ENCODE results near the gene TMEM238.
A peak's percentile ranks its signal among the peaks of the same experiment; 100 is the strongest.

Gene TMEM238

DNA sequence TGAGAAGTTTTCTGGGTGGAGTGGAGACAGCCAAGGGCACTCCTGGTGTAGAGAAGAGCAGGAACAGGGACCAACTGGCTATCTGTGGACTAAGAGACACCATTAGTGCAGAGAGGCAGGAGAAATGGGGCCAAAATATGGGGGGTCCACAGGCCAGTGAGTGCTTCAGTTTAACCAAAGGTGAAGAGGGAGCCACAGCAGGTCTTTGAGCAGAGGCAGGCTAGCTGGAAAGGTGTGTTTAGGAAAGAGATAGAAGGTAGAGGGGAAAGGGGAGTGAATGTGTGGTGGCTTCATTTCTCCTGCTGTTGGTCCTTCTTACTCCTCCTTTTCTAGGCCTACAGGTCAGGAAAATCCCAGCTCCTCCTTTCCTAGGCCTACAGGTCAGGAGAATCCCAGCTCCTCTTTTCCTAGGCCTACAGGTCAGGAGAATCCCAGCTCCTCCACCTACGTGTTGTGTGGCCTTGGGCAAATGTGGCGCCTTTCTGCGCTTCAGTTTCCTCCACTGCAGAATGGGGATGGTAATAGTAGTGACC, 1.5 kb downstream of the TMEM238 start:
- no peak for DNase-seq (ENCODE audit: low read depth, low spot score)
- no peak overlapping the region for H3K27ac ChIP-seq

DNA sequence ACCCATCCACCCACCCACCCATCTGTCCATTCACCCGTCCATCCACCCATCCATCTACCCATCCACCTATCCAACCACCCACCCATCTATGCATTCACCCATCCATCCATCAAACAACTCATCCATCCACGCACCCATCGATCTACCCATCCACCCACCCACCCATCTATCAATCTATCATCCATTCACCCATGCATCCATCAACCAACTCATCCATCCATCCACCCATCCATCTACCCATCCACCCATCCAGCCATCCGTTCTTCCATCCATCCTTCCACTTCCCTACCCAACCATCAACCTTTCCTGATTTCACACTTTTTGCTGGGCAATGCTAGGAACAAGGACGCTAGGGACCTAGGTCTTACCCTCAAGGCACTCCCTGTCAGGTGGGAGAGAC, 2.1 kb downstream of the TMEM238 start:
- DNase-seq (ENCODE audit: low read depth, low spot score), result no peak
- H3K27ac ChIP-seq, result no peak overlapping the region

DNA sequence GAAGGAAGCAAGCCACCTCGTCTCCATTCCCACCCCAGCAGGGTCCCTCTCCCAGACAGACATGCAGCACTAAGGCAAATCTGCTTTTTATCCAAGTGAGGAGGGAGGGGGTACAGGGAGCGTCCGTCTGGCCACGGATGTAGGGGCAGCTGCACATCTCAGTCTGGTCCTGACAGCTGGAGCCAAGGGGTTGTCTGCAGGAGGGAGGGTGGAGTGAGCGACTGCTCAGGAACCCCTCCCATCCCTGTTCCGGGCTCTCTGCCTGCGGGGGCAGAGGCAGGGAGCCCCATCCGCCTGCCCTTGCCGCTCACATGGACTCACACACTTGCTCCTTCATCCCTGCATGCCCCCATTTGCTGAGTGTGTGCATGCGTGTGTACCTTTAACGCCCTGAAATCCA, 4.9 kb downstream of the TMEM238 start:
- no peak overlapping the region for H3K27ac ChIP-seq
- no peak for DNase-seq (ENCODE audit: low read depth, low spot score)

DNA sequence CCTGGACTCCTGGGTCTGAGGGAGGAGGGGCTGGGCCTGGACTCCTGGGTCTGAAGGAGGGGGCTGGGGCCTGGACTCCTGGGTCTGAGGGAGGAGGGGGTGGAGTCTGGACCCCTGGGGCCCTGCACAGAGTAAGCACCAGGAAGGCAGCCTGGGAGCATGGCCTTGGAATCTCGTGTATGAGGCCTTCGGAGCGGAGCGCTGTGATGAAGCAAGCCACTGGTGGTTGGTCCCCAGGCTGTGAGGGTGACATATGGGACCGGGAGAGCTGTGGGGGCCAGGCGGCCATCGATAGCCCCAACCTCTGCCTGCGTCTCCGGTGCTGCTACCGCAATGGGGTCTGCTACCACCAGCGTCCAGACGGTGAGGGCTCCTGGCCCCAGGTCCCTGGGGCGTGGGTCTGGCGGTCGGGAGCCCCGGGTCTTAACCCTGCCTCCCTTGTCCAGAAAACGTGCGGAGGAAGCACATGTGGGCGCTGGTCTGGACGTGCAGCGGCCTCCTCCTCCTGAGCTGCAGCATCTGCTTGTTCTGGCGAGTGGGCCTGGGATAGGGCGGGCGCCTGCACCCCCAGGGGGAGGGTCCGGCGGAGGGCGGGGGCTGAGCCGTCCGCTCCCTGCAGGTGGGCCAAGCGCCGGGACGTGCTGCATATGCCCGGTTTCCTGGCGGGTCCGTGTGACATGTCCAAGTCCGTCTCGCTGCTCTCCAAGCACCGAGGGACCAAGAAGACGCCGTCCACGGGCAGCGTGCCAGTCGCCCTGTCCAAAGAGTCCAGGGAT, 6.5 kb downstream of the TMEM238 start:
- DNase-seq (ENCODE audit: low read depth, low spot score), result no peak
- H3K27ac ChIP-seq, result no peak overlapping the region

DNA sequence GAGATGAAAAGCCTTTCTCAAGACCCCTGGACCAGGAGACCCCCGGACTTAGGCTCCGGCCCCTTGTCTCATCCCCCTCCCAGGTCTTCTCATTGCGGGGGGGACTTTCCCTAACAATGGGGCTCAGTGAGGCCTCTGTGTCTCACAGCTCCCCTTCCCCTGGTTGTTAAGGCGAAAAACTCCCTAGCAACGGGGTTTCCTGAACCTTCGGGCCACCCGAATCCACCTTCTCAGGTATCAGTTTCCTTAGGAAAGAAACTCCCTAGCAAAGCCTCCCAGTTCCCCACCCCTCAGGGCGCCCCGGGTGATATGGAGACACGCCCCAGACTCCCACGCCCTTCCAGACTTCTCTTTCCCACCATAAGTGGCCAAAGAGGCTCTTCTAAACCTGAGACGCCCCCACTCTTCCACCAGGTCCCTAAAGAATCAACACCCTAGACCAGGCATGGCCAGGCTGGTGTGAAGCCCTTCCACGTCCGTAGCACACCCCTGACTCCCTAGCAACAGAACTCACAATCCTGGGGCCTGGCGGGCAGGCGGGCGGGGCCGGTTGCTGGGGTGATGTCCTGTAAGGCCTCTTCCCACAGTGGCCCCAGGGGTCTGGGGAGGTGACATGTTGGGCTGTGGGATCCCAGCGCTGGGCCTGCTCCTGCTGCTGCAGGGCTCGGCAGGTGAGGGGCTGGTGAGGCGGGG, 7.7 kb downstream of the TMEM238 start, which contains the start of gene TMEM190:
TMEM190 (plus strand) TSS at position 586 of the 693 bp plus-strand sequence; CDS start at position 614, 28 bp downstream.
- no peak for DNase-seq (ENCODE audit: low read depth, low spot score)
- no peak within 1 kb of the TSS for H3K27ac ChIP-seq

DNA sequence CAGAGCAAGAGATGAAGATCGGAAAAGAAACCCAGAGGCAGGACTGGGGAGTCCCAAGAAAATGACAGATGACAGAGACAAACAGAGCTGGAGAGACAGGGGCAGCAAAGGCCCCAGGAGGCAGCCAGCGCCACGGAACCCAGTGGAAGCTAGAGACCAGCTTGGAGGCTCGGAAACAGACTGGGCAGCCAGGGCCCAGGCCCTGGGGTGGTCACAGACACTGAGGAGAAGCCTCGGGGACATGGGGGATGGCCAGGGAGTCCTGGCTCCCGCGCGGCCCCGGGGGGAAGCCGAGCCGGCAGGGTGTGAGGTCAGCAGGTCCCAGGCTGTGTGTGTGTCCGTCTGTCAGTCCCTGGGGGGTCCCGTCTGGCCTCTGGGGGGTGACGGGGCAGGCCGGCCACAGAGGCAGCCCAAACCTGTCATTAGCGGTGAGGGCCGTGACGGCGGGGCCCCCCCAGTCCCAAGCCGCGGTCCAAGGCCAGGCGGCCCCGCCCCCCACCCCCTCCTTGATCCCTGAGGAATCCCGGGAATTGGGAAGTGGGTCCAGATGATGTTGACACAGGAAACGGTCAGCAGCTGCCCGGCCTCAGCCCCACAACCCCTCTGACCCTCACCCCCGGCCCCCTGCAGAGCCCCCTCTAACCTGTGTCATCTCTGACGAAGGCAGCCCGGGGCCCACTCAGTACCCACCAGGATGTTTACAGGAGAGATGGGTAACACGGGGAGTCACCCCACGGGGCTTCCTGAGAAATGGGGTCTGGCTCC, 9.9 kb downstream of the TMEM238 start:
- no peak for DNase-seq (ENCODE audit: low read depth, low spot score)
- H3K27ac ChIP-seq, result no peak overlapping the region

DNA sequence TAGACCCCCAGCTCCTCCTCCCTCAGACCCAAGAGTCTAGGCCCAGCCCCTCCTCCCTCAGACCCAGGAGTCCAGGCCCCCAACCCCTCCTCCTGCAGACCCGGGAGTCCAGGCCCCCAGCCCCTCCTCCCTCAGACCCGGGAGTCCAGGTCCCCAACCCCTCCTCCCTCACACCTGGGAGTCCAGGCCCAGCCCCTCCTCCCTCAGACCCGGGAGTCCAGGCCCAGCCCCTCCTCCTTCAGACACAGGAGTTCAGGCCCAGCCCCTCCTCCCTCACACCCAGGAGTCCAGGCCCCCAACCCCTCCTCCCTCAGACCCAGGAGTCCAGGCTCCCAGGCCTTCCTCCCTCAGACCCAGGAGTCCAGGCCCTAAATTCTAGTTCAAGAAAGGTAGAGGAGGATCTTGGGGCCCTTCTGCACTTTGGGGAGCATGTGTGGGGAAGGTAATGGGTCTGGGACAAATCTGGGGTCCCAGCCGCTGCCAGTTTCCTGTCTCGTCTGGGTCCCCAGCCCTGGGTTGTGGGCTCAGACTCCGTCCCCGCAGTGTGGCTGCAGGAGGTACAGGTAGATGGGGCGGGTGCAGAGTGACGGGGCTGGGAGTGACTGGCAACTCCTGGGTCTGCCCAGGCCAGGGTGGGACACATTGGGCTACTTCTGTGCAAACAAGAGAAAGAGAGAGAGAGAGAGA, 10.6 kb downstream of the TMEM238 start:
- no peak overlapping the region for H3K27ac ChIP-seq
- DNase-seq (ENCODE audit: low read depth, low spot score), result no peak

DNA sequence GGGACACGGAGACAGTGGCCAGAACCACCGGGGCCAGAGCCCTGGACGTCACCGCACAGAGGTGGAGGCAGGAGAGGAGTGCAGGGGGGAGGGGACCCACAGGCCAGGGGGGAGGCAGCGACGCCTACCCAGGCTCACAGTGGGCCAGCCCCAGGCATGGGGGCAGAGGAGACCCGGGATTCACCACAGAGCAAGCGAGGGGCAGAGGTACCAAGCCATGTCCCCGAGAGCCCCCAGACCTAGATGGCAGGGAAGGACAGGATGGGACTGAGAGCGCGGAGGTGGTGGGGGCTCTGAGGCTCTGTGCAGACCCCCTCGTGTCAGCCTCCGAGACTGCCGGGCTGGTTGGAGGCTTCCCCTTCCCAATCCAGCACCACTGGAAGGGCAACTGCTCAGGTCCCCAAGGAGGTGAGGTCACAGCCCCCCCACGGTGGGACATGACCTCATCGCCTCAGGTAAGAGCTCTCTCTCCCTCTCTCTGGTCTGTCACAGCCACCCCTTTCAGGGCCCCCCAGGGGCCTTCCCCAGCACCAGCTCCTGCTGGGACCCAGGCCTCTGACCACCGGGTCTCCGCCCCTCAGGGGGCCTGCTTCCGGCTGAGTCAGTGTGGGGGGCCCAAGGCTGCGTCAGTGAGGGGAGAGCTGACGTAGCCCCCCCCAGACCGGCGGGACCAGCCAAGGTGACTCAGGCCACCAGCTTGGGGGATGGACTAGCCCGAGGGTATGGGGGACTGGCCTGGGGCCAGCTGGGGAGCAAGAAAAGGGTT, 11.6 kb downstream of the TMEM238 start:
- no peak overlapping the region for H3K27ac ChIP-seq
- no peak for DNase-seq (ENCODE audit: low read depth, low spot score)

DNA sequence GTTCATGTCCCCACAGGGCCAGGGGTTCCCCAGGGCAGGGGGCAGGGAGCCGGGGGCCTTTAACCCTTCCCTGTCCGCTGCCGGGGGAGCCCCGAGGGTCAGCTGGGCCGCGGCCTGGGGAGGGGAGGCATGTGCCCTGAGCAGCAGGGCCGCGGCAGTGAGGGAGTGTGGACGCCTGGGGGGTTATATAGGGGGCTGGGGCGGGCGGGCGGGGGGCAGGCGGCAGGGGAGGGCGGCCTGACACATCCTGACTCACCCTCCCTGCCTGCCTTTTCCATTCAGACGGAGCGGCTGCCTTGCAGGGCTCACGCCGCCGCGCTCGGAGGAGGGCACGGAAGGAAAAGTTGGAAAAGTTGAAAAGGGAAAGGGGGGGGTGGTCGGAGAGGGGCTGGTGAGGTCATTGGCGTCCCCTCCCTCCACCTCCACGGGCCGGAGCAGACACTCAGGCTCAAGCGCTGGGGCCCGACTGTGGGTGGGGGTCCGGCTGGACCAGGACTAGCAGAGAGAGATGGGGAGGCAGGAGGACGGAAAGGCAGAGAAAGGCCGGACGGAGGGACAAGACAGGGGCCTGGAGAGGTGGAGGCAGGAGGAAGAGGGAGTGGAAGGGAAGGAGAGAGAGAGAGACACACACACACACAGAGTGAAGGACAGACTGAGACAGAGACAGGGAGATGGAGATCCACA, 13.6 kb downstream of the TMEM238 start, which contains the start of gene IL11:
IL11 (minus strand) TSS at position 159 of the 684 bp plus-strand sequence; CDS start at position 6, 153 bp downstream.
- DNase-seq (ENCODE audit: low read depth, low spot score), result no peak
- peak within 1 kb of the TSS; percentile 42 for H3K27ac ChIP-seq

DNA sequence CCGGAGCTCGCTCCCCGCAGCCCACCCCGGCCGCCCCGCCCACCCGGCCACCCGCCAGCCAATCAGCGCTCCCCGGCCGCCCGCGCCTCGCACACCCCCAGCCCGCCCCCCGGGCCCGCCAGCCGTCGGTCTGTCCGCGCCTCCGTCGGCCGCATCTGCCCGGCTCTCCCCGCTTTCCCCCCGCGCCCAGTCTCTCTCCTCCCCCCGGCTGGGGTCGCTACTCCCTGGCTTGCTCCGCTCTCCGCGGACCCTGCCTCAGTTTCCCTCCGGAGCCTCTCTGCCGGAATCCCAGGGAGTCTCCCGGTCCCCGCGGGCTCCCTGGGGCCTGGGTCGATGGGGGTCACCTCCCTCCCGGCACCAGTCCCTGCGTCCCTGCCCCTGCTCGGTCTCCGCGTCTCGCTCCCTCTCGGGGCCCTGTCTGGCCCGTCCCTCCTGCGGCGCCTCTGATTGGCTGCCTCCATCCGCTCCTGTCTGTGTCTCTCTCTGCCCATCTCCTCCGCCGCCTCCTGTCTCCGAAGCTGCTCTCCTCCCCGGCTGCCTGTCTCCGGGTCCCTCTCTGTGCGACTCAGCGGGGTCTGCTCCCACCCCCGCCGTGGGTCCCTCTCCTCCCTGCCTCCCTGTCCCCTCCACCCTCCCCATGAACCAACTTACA, 14.3 kb downstream of the TMEM238 start:
- peak overlapping the region; percentile 42 for H3K27ac ChIP-seq
- DNase-seq (ENCODE audit: low read depth, low spot score), result no peak

DNA sequence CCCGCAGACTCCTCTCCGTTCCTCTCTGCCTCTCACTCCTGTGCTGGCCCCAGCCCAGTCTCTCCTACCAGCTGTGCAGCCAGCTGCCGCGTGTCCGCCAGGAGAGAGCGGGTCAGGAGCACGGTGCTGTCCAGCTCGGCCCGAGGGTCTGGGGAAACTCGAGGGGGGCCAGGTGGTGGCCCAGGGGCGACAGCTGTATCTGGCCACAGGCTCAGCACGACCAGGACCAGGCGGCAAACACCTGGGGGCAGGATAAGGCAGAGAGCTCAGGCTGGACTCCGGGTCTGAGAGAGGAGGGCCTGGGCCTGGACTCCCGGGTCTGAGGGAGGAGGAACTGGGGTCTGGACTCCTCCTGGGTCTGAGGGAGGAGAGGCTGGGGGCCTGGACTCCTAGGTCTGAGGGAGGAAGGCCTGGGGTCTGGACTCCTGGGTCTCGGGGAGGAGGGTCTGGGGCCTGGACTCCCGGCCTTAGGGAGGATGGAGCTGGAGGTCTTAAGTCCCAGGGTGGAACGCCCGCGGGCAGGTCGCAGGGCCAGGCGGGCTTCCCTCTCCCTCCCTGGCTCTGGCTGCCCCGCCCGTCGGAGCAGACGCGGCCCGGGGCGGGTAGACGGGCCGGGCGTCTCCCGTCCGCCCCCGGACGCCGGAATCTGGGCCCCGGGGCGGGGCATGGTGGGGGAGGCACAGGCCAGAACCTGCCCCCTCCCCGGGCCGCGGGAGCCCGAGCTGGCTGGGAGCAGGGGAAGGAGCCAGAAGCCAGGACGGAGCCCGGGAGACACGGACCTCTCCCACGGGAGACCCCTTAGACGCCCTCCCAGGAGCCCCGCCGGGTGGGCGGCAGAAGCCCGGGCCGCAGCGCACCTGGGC, 15.2 kb downstream of the TMEM238 start:
- H3K27ac ChIP-seq, result no peak overlapping the region
- DNase-seq (ENCODE audit: low read depth, low spot score), result no peak

DNA sequence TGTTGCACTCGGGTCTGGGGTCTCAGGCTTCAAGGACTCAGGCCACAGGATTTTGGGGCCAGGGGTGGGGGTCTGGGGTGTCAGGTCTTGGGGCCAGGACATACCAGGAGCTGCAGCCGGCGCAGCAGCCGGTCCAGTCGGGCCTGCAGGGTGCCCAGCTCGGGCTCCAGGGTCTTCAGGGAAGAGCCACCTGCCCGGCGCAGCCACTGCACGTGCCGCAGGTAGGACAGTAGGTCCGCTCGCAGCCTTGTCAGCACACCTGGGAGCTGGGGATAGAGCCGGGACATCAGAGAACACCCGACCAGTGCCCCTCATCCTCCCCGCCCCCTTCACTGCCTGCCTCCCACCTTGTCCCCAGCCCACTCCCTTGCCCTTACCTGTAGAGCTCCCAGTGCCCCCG, 16.0 kb downstream of the TMEM238 start:
- H3K27ac ChIP-seq, result no peak overlapping the region
- no peak for DNase-seq (ENCODE audit: low read depth, low spot score)

DNA sequence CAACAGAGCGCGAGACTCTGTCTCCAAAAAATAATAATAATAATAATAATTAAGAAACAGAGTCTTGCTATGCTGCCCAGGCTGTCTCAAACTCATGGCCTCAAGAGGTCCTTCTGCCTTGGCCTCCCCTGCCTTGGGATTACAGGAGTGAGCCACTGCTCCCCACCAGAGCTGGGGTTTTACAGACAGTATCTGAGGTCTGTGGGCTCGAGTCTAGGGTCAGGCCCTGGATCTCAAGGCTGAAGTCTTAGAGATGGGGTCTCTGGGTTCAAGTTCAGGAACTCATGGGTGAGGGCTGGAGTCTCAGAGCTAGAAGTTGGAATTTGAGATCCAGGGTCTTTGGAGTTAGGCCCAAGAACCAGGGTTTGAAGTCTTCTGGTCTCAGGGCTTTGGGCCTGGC, 17.3 kb downstream of the TMEM238 start:
- no peak overlapping the region for H3K27ac ChIP-seq
- DNase-seq (ENCODE audit: low read depth, low spot score), result no peak

DNA sequence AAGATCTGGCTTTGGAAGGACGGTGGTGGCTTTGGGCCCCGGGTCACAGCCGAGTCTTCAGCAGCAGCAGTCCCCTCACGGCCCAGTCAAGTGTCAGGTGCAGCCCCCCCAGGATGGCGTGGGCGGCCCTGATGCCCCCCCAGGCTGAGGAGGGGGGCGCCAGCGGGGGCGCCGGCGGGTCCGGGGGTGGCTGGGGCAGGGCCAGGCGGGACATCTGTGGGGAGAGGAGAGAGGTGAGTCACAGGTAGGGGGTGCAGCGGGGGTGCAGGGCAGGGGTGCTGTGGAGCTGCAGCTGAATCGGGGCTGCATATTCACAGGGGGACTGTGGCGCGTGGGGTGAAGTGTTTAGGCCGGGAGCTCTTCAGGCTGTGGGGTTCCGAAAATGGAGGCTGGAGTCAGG, 18.1 kb downstream of the TMEM238 start:
- no peak for DNase-seq (ENCODE audit: low read depth, low spot score)
- no peak overlapping the region for H3K27ac ChIP-seq

DNA sequence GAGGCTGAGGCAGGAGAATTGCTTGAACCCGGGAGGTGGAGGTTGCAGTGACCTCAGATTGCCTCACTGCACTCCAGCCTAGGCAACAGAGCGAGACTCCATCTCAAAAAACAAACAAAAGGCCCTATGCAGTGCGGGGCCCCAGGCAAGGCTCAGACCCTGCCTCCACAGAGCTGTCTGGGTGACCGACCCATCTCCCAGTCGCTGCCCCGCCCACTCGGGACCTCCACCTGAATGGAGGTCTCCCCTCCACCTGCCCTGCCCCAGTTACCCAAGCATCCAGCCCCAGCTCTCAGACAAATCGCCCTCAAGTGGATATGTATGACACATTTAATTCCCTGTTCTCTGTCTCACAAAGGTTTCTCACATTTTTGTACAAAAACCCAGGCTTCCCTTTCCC, 18.8 kb downstream of the TMEM238 start:
- no peak for DNase-seq (ENCODE audit: low read depth, low spot score)
- no peak overlapping the region for H3K27ac ChIP-seq

DNA sequence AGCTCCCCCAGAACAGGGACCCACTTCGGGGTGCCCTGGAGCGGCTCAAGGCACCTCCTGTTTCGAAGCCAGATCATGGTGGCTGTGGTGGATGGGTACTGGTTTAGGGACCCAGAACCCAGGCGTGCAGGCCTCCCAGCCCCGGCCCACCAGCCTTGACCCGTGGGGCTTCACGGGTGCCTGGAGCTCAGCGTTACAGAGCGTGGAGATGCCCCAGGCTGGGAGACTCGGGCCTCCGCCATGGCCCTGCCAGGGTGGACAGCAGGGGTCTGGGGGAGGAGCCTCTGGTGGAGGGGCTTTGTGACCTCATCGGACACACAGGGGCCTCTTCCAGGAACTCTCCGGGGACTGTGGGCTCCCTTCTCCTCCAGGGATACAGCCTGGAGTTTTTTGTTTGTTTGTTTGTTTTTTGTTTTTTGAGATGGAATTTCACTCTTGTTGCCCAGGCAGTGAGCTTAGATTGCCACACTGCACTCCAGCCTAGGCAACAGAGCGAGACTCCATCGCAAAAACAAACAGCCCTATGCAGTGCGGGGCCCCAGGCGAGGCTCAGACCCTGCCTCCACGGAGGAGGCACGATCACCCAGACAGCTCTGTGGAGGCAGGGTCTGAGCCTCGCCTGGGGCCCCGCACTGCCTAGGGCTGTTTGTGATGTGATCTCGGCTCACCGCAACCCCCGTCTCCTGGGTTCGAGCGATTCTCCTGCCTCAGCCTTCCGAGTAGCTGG, 20.9 kb downstream of the TMEM238 start, which contains the start of gene GARIN5B:
GARIN5B (minus strand) TSS at position 271 of the 727 bp plus-strand sequence; CDS start at position 77, 194 bp downstream.
- H3K27ac ChIP-seq, result no peak within 1 kb of the TSS
- DNase-seq (ENCODE audit: low read depth, low spot score), result no peak

Data from epithelial cell of prostate (primary cell).